Body of pancreas (tissue), 4 donors: ENCODE results near the gene CCDC170.

ENCODE experiments used
- CTCF ChIP-seq, 7 experiments: fragments of 450-650 bp in 4 of 7; fragments of 200-600 bp in 3 of 7; sonication (generic) in 3 of 7; IDR thresholded peaks; one replicate each; pipeline ENCODE4 v1.5.1; 2016 to 2019; ENCODE audit warnings: antibody characterized with exemption in 7 of 7
- POLR2A ChIP-seq, 3 donors: fragments of 450-650 bp; IDR thresholded peaks; one replicate each; pipeline ENCODE4 v1.6.1; 2016; ENCODE audit warnings: antibody characterized with exemption in 3 of 3, mild to moderate bottlenecking in 2 of 3

- no peak for TF ChIP-seq CTCF (IDR thresholded peaks at IDR 0.05)
- no peak for TF ChIP-seq POLR2A (IDR thresholded peaks at IDR 0.05)
These were observed 29.2 kb downstream of the CCDC170 start for GRCh38 chr6:151523034-151523433.
